ENCODE data around the gene SERHL2.

- TF ChIP-seq EP300 (IDR thresholded peaks at IDR 0.05; ENCODE audit: borderline replicate concordance in 1 of 2, low read depth in 1 of 2, low read length in 1 of 2) (no peak), YY1 (IDR thresholded peaks at IDR 0.05; ENCODE audit: low read depth) (no peak), CTCF (IDR thresholded peaks at IDR 0.05) (no peak), TCF12 (IDR thresholded peaks at IDR 0.05) (no peak), POLR2AphosphoS5 (IDR thresholded peaks at IDR 0.05; ENCODE audit: low read depth, low read length) (no peak), IRF3 (IDR thresholded peaks at IDR 0.05; ENCODE audit: low read depth, low read length) (no peak), GABPA (IDR thresholded peaks at IDR 0.05; ENCODE audit: low read depth) (no peak), RFX5 (IDR thresholded peaks at IDR 0.05; ENCODE audit: low read length) (no peak), FOSL2 (IDR thresholded peaks at IDR 0.05; ENCODE audit: borderline replicate concordance, low read depth) (no peak), MAX (IDR thresholded peaks at IDR 0.05; ENCODE audit: low read depth) (no peak), GATA2 (CRISPR knock-in tag; IDR thresholded peaks at IDR 0.05) (no peak), RCOR1 (IDR thresholded peaks at IDR 0.05; ENCODE audit: low read length) (no peak)
Observed at GRCh38 chr22:42533638-42533977, 20.1 kb upstream of the SERHL2 start.
